ENCODE measurements around the gene AP1S2.

AP1S2 gene

GRCh38 chrX:15804563-15804962 is 50.0 kb downstream of the AP1S2 start:
- peak; percentile 80 for DNase-seq

- DNase-seq = no peak
These were observed 56.9 kb downstream of the AP1S2 start for GRCh38 chrX:15797707-15798106.

- DNase-seq = peak; percentile 64
These were observed 63.8 kb downstream of the AP1S2 start for GRCh38 chrX:15790769-15791290.

GRCh38 chrX:15789979-15790768 is 64.4 kb downstream of the AP1S2 start, which contains the start of gene ZRSR2:
Gene ZRSR2 (plus strand): TSS chrX:15790484. CDS start chrX:15790496, 12 bp downstream.
- peak; percentile 77 for DNase-seq

GRCh38 chrX:15786915-15787314 is 67.7 kb downstream of the AP1S2 start:
- DNase-seq = peak; percentile 52

- DNase-seq = peak; percentile 46
These were observed 69.3 kb downstream of the AP1S2 start for GRCh38 chrX:15785176-15785750.

GRCh38 chrX:15781961-15782699 is 72.5 kb downstream of the AP1S2 start:
- peak; percentile 86 for DNase-seq

Measured in inflammatory macrophage treated with lipopolysaccharide for 4 hours (primary cell).